Activated T-cell treated with anti-CD3 and anti-CD28 coated beads, Interleukin-2, amount 50 U/mL, for 24 hours (primary cell): Measurements from ENCODE around the gene THADA.
A peak's percentile ranks its signal among the peaks of the same experiment; 100 is the strongest.
"Not testable (repeated sequence)": the region's sequence is repeated elsewhere in the genome, so short reads cannot be mapped to it uniquely, and the experiment has no call there.

Experiments
- DNase-seq: peaks from one replicate; pipeline ENCODE4 v3.0.0-alpha.2; 2020
- H3K27ac Mint-ChIP-seq: 2 replicates; pipeline ENCODE4 v1.8.0; 2020; ENCODE audit warnings: mild to moderate bottlenecking, mixed read lengths
- H3K27me3 Mint-ChIP-seq: 2 replicates; pipeline ENCODE4 v1.8.0; 2020; ENCODE audit warnings: mixed read lengths
- H3K36me3 Mint-ChIP-seq: 2 replicates; pipeline ENCODE4 v1.8.0; 2020; ENCODE audit warnings: low read depth, mixed read lengths
- H3K4me1 Mint-ChIP-seq: 2 replicates; pipeline ENCODE4 v1.8.0; 2020; ENCODE audit warnings: low read depth, mixed read lengths
- H3K4me3 Mint-ChIP-seq: 2 replicates; pipeline ENCODE4 v1.8.0; 2020; ENCODE audit warnings: mild to moderate bottlenecking, moderate library complexity, mixed read lengths
- H3K9me3 Mint-ChIP-seq: 2 replicates; pipeline ENCODE4 v1.8.0; 2020; ENCODE audit warnings: mixed read lengths

The THADA gene

DNA sequence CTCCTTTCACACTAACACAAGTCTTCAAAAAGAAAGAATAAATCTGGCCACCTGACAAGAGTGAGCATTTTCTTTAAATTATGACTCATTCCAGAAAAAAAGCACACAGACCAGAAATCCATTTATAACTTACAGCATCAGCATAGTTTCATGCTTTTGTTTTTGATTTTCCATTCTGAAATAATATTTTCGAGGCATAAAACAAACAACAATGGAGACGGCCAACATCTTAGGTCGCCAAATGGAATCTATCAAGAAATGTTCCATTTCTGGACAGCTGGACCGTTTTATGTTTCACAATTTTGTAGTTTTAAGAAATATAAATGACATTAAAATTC is 204.0 kb downstream of the THADA start:
- H3K4me1 Mint-ChIP-seq: peaks cover 34% of the 10 kb centered on the region
- H3K4me3 Mint-ChIP-seq: no peak overlapping the region
- H3K27ac Mint-ChIP-seq: no peak overlapping the region
- DNase-seq: no peak
- H3K36me3 Mint-ChIP-seq: peaks cover 57% of the 10 kb centered on the region
- H3K27me3 Mint-ChIP-seq: no peaks in the 10 kb centered on the region
- H3K9me3 Mint-ChIP-seq: no peaks in the 10 kb centered on the region

GRCh38 chr2:43391201-43391877 is 204.5 kb downstream of the THADA start:
- no peak for DNase-seq
- no peaks in the 10 kb centered on the region for H3K9me3 Mint-ChIP-seq
- H3K27me3 Mint-ChIP-seq: no peaks in the 10 kb centered on the region
- peaks cover 54% of the 10 kb centered on the region for H3K36me3 Mint-ChIP-seq
- H3K4me3 Mint-ChIP-seq: no peak overlapping the region
- no peak overlapping the region for H3K27ac Mint-ChIP-seq
- H3K4me1 Mint-ChIP-seq: peaks cover 35% of the 10 kb centered on the region

DNA sequence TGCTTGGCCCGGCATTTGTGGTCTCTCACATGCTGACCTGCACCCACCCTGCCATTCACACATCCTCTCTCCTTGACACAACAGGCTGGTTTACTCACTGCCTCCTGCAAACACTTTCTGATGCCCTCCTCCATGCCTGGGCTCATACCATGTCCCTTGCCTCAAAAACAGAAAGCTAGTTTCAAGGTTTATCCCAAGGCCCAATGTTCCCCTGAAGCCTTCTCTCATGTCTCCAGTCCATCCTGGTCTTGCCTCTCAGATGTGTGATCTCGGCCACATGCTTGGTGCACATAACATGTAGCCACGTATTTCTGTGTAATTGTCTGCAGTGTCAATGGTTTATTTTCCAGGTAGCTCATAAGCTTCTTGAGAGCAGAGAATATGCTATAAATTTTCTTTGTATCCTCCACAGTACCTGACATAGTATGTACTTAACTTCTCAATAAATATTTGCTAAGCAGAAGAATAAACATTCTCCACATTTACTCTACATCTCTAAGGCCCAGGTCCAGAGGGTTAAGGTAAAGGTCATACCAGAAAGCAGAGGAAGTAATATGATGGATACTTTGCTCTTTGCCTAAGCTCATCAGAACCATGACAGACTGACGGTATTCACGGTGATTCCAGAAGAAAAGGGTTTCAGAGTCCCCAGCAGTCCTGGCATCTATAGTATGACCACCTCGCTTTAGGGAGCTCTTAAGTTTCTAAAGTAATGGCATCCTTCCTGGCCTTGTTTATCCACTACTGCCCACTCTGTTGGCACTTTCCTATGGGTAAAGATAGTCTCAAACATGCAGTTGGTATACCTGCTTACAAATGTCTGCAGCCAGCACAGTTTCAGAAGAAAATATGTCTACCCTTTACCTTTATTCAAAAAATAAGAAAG is 206.0 kb downstream of the THADA start:
- Mint-ChIP-seq H3K4me3 (no peak overlapping the region), H3K36me3 (peaks cover 43% of the 10 kb centered on the region), H3K27ac (no peak overlapping the region), H3K9me3 (no peaks in the 10 kb centered on the region), H3K27me3 (no peaks in the 10 kb centered on the region), H3K4me1 (peaks cover 38% of the 10 kb centered on the region)
- DNase-seq: no peak

GRCh38 chr2:43388371-43388770 is 207.5 kb downstream of the THADA start:
- Mint-ChIP-seq H3K4me1 (peaks cover 49% of the 10 kb centered on the region), H3K36me3 (peaks cover 34% of the 10 kb centered on the region), H3K27me3 (no peaks in the 10 kb centered on the region), H3K9me3 (no peaks in the 10 kb centered on the region), H3K4me3 (no peak overlapping the region), H3K27ac (no peak overlapping the region)
- DNase-seq: no peak

- DNase-seq: no peak
- Mint-ChIP-seq H3K27me3 (no peaks in the 10 kb centered on the region), H3K36me3 (peaks cover 26% of the 10 kb centered on the region), H3K4me3 (no peak overlapping the region), H3K27ac (peak overlapping the region; percentile 9), H3K9me3 (no peaks in the 10 kb centered on the region), H3K4me1 (peaks cover 46% of the 10 kb centered on the region)
Measured at GRCh38 chr2:43387092-43388062, 208.5 kb downstream of the THADA start.

- H3K27me3 Mint-ChIP-seq, H3K4me3 Mint-ChIP-seq, H3K27ac Mint-ChIP-seq, H3K9me3 Mint-ChIP-seq, DNase-seq: not testable (repeated sequence)
- H3K36me3 Mint-ChIP-seq: peaks cover 30% of the 10 kb centered on the region
- peaks cover 43% of the 10 kb centered on the region for H3K4me1 Mint-ChIP-seq
Measured at GRCh38 chr2:43386679-43387078, 209.2 kb downstream of the THADA start.

GRCh38 chr2:43384143-43384542 is 211.7 kb downstream of the THADA start:
- H3K27me3 Mint-ChIP-seq: no peaks in the 10 kb centered on the region
- H3K9me3 Mint-ChIP-seq: no peaks in the 10 kb centered on the region
- H3K27ac Mint-ChIP-seq: no peak overlapping the region
- H3K4me3 Mint-ChIP-seq: no peak overlapping the region
- peaks cover 47% of the 10 kb centered on the region for H3K4me1 Mint-ChIP-seq
- peaks cover 44% of the 10 kb centered on the region for H3K36me3 Mint-ChIP-seq
- no peak for DNase-seq

DNA sequence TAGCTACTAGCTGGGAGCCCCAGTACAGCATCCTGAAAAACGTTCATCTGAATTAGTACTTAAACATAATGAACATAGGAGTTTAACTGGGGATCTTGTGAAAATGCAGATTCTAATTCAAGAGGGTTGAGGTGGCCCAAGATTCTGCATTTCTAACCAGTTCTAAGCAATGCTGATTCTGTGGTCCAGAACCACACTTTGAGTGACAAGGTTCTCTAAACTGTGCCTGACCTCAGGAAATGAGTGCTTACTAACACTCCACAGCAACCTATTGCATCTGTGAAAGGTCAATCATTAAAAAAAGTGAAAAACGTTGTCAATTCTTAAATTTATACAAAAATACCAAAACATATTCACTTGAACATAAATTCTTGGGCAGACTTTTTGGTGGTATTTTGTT is 212.3 kb downstream of the THADA start:
- H3K36me3 Mint-ChIP-seq: peaks cover 47% of the 10 kb centered on the region
- no peak for DNase-seq
- no peak overlapping the region for H3K27ac Mint-ChIP-seq
- H3K9me3 Mint-ChIP-seq: no peaks in the 10 kb centered on the region
- no peak overlapping the region for H3K4me3 Mint-ChIP-seq
- peaks cover 43% of the 10 kb centered on the region for H3K4me1 Mint-ChIP-seq
- no peaks in the 10 kb centered on the region for H3K27me3 Mint-ChIP-seq

- H3K27me3 Mint-ChIP-seq: no peaks in the 10 kb centered on the region
- no peaks in the 10 kb centered on the region for H3K9me3 Mint-ChIP-seq
- H3K27ac Mint-ChIP-seq: no peak overlapping the region
- DNase-seq: no peak
- H3K4me1 Mint-ChIP-seq: peaks cover 33% of the 10 kb centered on the region
- H3K36me3 Mint-ChIP-seq: peaks cover 53% of the 10 kb centered on the region
- H3K4me3 Mint-ChIP-seq: no peak overlapping the region
Measured at GRCh38 chr2:43379494-43379893, 216.3 kb downstream of the THADA start.

DNA sequence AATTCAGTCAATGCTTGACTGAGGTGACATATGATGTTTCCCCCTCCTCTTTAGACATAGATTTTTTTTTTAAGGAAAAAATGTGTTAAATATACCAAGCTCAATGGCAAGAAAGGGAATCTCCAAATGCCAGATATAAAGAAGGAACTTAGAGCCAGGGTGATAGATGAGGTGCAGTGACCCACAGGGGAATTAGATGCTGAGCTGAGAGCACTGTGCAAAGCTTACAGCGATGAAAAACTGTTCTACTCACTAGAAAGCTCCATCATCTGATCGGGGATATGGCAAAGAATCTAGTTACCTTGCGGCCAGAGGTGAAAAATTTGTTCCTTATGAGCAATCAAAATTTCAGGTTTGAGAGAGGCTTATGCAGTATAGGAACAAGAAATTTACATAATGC is 218.5 kb downstream of the THADA start:
- Mint-ChIP-seq H3K27ac (no peak overlapping the region), H3K27me3 (no peaks in the 10 kb centered on the region)

GRCh38 chr2:43376523-43377198 is 219.2 kb downstream of the THADA start:
- Mint-ChIP-seq H3K27ac (no peak overlapping the region), H3K36me3 (peaks cover 45% of the 10 kb centered on the region), H3K4me3 (no peak overlapping the region), H3K9me3 (no peaks in the 10 kb centered on the region), H3K4me1 (peaks cover 23% of the 10 kb centered on the region), H3K27me3 (no peaks in the 10 kb centered on the region)
- no peak for DNase-seq

More for the DNA sequence above, 218.5 kb downstream of the THADA start:
- DNase-seq: no peak
- no peaks in the 10 kb centered on the region for H3K9me3 Mint-ChIP-seq
- H3K36me3 Mint-ChIP-seq: peaks cover 45% of the 10 kb centered on the region
- H3K4me3 Mint-ChIP-seq: no peak overlapping the region
- peaks cover 23% of the 10 kb centered on the region for H3K4me1 Mint-ChIP-seq

DNA sequence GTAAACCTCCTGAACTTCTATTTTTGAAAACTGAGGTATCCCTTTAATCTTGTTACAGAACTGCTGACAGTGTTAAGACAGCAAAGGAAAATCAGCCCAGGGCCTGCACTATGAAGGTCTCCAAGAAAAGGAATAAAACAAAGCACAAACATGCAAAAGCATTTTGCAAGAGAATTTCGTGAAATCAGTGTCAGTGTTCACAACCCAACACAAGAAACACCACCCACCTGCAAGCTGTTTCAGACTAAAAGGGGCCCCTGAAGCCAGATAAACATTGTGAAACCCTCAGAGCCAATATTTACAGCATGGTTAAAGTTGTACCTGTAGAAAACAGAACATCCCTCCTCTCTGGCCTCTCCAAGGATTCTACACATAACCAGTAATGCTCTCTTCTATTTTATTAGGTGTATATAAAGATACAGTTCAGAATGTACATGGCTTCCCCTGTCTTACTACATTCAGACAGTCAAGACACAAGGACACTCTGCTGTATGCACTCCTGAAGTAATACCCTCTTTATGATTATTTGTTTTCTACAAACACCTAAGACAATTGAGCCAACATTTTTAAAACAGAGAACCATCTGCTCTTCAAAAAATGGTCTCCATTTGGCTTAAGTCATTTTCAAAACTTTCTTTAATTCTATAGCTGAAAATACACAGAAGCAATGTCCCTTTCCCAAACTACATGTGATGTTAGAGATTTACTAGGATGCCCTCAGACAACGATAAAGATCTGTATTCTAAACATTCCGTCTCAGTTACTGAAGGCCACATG is 219.9 kb downstream of the THADA start:
- Mint-ChIP-seq H3K36me3 (peaks cover 38% of the 10 kb centered on the region), H3K4me3 (no peak overlapping the region), H3K27me3 (no peaks in the 10 kb centered on the region), H3K4me1 (peaks cover 23% of the 10 kb centered on the region), H3K9me3 (no peaks in the 10 kb centered on the region), H3K27ac (no peak overlapping the region)
- no peak for DNase-seq

DNA sequence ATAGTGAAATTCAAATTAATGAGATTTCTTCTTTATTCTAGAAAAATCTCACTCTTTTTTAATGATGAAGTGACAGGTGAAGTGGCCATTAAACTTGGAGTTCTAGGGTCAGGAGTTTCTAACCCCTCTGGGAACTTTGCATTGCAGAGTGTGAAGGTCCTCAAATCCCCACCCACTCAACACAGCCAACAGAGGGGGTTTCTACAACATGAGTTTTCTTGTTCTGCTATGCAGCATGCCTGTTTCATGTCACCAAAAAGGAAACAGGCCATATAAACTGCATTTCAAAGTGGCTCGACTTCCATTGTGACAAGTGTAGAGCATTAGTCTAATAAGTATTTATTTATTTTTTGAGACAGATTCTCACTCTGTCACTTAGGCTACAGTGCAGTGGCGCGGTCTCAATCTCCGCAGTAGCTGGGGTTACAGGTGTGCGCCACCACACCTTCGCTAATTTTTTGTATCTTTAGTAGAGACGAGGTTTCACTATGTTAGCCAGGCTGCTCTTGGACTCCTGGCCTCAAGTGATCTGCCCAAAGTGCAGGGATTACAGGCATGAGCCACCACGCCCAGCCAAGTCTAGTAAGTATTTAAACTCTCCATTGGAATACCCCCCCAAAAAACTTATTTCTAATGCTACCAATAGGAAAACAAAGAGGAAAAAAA is 223.3 kb downstream of the THADA start:
- peaks cover 27% of the 10 kb centered on the region for H3K36me3 Mint-ChIP-seq
- H3K27me3 Mint-ChIP-seq: no peaks in the 10 kb centered on the region
- H3K9me3 Mint-ChIP-seq: no peaks in the 10 kb centered on the region
- H3K4me3 Mint-ChIP-seq: no peak overlapping the region
- no peak overlapping the region for H3K27ac Mint-ChIP-seq
- H3K4me1 Mint-ChIP-seq: peaks cover 16% of the 10 kb centered on the region
- no peak for DNase-seq
